Suprapubic skin (tissue), 4 donors: ENCODE results near the gene ATIC. TPM values are rescaled to one million over a fixed set of nuclear protein-coding genes. Genes with fewer than 3 reads are reported as not detected.

Experiments used
- DNase-seq, 2 donors: peaks; one replicate each; pipeline ENCODE4 v3.0.0-alpha.2; 2019; ENCODE audit warnings: low spot score in 2 of 2
- H3K27ac ChIP-seq: fragments of 200-600 bp; sonication (generic); one replicate; pipeline ENCODE4 v1.5.1; 2019
- H3K27me3 ChIP-seq: fragments of 200-600 bp; sonication (generic); one replicate; pipeline ENCODE4 v1.5.1; 2019
- H3K36me3 ChIP-seq: fragments of 200-600 bp; sonication (generic); one replicate; pipeline ENCODE4 v1.5.1; 2019
- H3K4me1 ChIP-seq: fragments of 200-600 bp; sonication (generic); one replicate; pipeline ENCODE4 v1.5.1; 2019
- H3K4me3 ChIP-seq: fragments of 200-600 bp; sonication (generic); one replicate; pipeline ENCODE4 v1.5.1; 2019; ENCODE audit warnings: mild to moderate bottlenecking
- H3K9me3 ChIP-seq: fragments of 200-600 bp; sonication (generic); one replicate; pipeline ENCODE4 v1.5.1; 2019
- CTCF ChIP-seq, 2 donors: fragments of 200-600 bp in 1 of 2; fragments of 450-650 bp in 1 of 2; sonication (generic) in 1 of 2; IDR thresholded peaks; one replicate each; pipeline ENCODE4 v1.5.1; 2016 to 2019; ENCODE audit warnings: antibody characterized with exemption in 2 of 2, mild to moderate bottlenecking in 1 of 2, moderate library complexity in 1 of 2
- EP300 ChIP-seq: sonication (generic); formaldehyde crosslinking; IDR thresholded peaks from one replicate; pipeline ENCODE4 v1.6.1; 2017; ENCODE audit warnings: antibody characterized with exemption
- POLR2A ChIP-seq, 2 donors: fragments of 450-650 bp; IDR thresholded peaks; one replicate each; pipeline ENCODE4 v1.6.1; 2017; ENCODE audit warnings: antibody characterized with exemption in 2 of 2, mild to moderate bottlenecking in 2 of 2, moderate library complexity in 2 of 2
- POLR2AphosphoS5 ChIP-seq, 3 donors: sonication (generic); formaldehyde crosslinking; IDR thresholded peaks; one replicate each; pipeline ENCODE4 v1.6.1; 2017; ENCODE audit warnings: antibody characterized with exemption in 3 of 3
- WGBS: methylation state at CpG from one replicate; pipeline ENCODE4 v1.1.5; 2018; 5-methylcytosine and 5-hydroxymethylcytosine counted together
- total RNA-seq, 4 donors: library from RNA; depleted of rRNA; stranded (reverse); fragments of >200 nt; gene quantifications; one replicate each; pipeline ENCODE4 v1.1.0, GENCODE V29; 2016

The ATIC gene
- total RNA-seq, 4 donors from 2014 or later: 22.7 to 49.8 (median 29.8) TPM

GRCh38 chr2:215367662-215368492 is 56.0 kb downstream of the ATIC start:
- Histone ChIP-seq H3K9me3 (no peaks in the 10 kb centered on the region), H3K4me1 (no peaks in the 10 kb centered on the region), H3K27me3 (no peaks in the 10 kb centered on the region), H3K27ac (no peak overlapping the region), H3K36me3 (peaks cover 31% of the 10 kb centered on the region), H3K4me3 (no peak overlapping the region)
- DNase-seq: no peak
- TF ChIP-seq EP300: no peak
- TF ChIP-seq POLR2AphosphoS5 (IDR thresholded peaks at IDR 0.05): no peak
- TF ChIP-seq CTCF (IDR thresholded peaks at IDR 0.05): no peak
- no peak for TF ChIP-seq POLR2A (IDR thresholded peaks at IDR 0.05)
- WGBS: 87% methylated on average over 11 of the region's 11 CpGs

DNA sequence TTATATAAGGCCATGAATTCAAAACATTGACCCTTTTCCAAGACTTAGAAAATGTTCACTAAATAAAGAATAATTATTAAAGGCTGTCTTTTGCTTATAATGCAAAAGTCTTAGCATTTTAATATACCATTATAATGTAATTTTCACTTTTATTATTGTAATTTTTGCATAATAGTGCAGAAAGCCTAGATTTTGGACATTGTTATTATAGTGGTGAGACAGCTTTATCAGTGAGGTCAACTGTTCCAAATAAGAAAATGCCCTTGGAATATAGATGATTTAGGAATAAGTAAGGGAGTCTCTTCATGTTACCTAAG is 56.6 kb downstream of the ATIC start:
- H3K36me3 ChIP-seq: peaks cover 27% of the 10 kb centered on the region
- TF ChIP-seq EP300 (no peak), POLR2AphosphoS5 (IDR thresholded peaks at IDR 0.05) (no peak), POLR2A (IDR thresholded peaks at IDR 0.05) (no peak), CTCF (IDR thresholded peaks at IDR 0.05) (no peak)
- DNase-seq: no peak

GRCh38 chr2:215369181-215369760 is 57.4 kb downstream of the ATIC start:
- 86% methylated on average over 3 of the region's 3 CpGs for WGBS
- DNase-seq: no peak
- Histone ChIP-seq H3K9me3 (no peaks in the 10 kb centered on the region), H3K4me3 (no peak overlapping the region), H3K36me3 (peaks cover 27% of the 10 kb centered on the region), H3K27ac (no peak overlapping the region), H3K27me3 (no peaks in the 10 kb centered on the region), H3K4me1 (no peaks in the 10 kb centered on the region)
- TF ChIP-seq EP300 (no peak), CTCF (IDR thresholded peaks at IDR 0.05) (no peak), POLR2A (IDR thresholded peaks at IDR 0.05) (no peak), POLR2AphosphoS5 (IDR thresholded peaks at IDR 0.05) (no peak)

More for the DNA sequence above, 56.6 kb downstream of the ATIC start:
- Histone ChIP-seq H3K9me3 (no peaks in the 10 kb centered on the region), H3K4me3 (no peak overlapping the region), H3K27me3 (no peaks in the 10 kb centered on the region), H3K27ac (no peak overlapping the region), H3K4me1 (no peaks in the 10 kb centered on the region)

- DNase-seq: no peak
- Histone ChIP-seq H3K9me3 (no peaks in the 10 kb centered on the region), H3K4me1 (no peaks in the 10 kb centered on the region), H3K4me3 (no peak overlapping the region), H3K27me3 (no peaks in the 10 kb centered on the region), H3K27ac (no peak overlapping the region), H3K36me3 (peaks cover 28% of the 10 kb centered on the region)
- TF ChIP-seq POLR2AphosphoS5 (IDR thresholded peaks at IDR 0.05) (no peak), EP300 (no peak), POLR2A (IDR thresholded peaks at IDR 0.05) (no peak), CTCF (IDR thresholded peaks at IDR 0.05) (no peak)
- WGBS: 83% methylated on average over 14 of the region's 14 CpGs
Observed at GRCh38 chr2:215370112-215370965, 58.5 kb downstream of the ATIC start.
